Colonic mucosa (tissue), 4 donors: ENCODE measurements around the gene SMPDL3A. TPM values are rescaled to one million over a fixed set of nuclear protein-coding genes. Genes with fewer than 3 reads are reported as not detected.

Source experiments
- DNase-seq: peaks from one replicate; pipeline ENCODE4 v3.0.0-alpha.2; 2020
- H3K27ac ChIP-seq: fragments of 200-600 bp; one replicate; pipeline ENCODE4 v1.8.0; 2021
- H3K27me3 ChIP-seq: fragments of 200-600 bp; one replicate; pipeline ENCODE4 v1.8.0; 2021
- H3K36me3 ChIP-seq: fragments of 200-600 bp; one replicate; pipeline ENCODE4 v1.8.0; 2021
- H3K4me1 ChIP-seq: fragments of 200-600 bp; one replicate; pipeline ENCODE4 v1.8.0; 2021; ENCODE audit warnings: mild to moderate bottlenecking
- H3K4me3 ChIP-seq: fragments of 200-600 bp; one replicate; pipeline ENCODE4 v1.8.0; 2021
- H3K9ac ChIP-seq, 2 donors: one replicate each; pipeline ENCODE4 v1.7.0; 2013; ENCODE audit warnings: control low read depth in 2 of 2, low read depth in 2 of 2, low read length in 2 of 2
- H3K9me3 ChIP-seq: fragments of 200-600 bp; one replicate; pipeline ENCODE4 v1.8.0; 2021
- intact Hi-C: fragments of 100-400 bp; cut with DNase I; formaldehyde crosslinking; loops from one replicate; pipeline ENCODE4 v1.14.1; 2022
- total RNA-seq, 2 donors: library from RNA; stranded (reverse); fragmentation: NEBNext Ultra II Directional in 1 of 2; extraction: Animal tissue kit (Norgen Biotek cat#: 25700) in 1 of 2; gene quantifications; one replicate each; pipeline ENCODE4 v1.2.1, GENCODE V29; 2021
- TF ChIP-seq, protein P1 (sequence below): fragments of 200-600 bp; IDR thresholded peaks from one replicate; pipeline ENCODE4 v1.8.0; 2022; ENCODE audit warnings: antibody characterized with exemption, mild to moderate bottlenecking
- donor health status: healthy.
- donor health status: DM: no; HTN: no; CAD: no.
- donor health status: DM: no; HTN: no; CAD: no.

The SMPDL3A gene
- total RNA-seq, 2 donors from 2014 or later, result 47.5 to 86.5 TPM

- H3K9ac ChIP-seq, result no peak overlapping the region
- H3K4me3 ChIP-seq, result no peak overlapping the region
- H3K27ac ChIP-seq, result no peak overlapping the region
- TF ChIP-seq, protein P1, sequence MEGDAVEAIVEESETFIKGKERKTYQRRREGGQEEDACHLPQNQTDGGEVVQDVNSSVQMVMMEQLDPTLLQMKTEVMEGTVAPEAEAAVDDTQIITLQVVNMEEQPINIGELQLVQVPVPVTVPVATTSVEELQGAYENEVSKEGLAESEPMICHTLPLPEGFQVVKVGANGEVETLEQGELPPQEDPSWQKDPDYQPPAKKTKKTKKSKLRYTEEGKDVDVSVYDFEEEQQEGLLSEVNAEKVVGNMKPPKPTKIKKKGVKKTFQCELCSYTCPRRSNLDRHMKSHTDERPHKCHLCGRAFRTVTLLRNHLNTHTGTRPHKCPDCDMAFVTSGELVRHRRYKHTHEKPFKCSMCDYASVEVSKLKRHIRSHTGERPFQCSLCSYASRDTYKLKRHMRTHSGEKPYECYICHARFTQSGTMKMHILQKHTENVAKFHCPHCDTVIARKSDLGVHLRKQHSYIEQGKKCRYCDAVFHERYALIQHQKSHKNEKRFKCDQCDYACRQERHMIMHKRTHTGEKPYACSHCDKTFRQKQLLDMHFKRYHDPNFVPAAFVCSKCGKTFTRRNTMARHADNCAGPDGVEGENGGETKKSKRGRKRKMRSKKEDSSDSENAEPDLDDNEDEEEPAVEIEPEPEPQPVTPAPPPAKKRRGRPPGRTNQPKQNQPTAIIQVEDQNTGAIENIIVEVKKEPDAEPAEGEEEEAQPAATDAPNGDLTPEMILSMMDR, result no peak
- H3K36me3 ChIP-seq, result no peaks in the 10 kb centered on the region
- intact Hi-C loops, result no loop called here
- DNase-seq, result no peak
- no peaks in the 10 kb centered on the region for H3K27me3 ChIP-seq
- H3K9me3 ChIP-seq, result no peaks in the 10 kb centered on the region
- no peaks in the 10 kb centered on the region for H3K4me1 ChIP-seq
Observed at GRCh38 chr6:122829456-122829855, 40.4 kb downstream of the SMPDL3A start.

DNA sequence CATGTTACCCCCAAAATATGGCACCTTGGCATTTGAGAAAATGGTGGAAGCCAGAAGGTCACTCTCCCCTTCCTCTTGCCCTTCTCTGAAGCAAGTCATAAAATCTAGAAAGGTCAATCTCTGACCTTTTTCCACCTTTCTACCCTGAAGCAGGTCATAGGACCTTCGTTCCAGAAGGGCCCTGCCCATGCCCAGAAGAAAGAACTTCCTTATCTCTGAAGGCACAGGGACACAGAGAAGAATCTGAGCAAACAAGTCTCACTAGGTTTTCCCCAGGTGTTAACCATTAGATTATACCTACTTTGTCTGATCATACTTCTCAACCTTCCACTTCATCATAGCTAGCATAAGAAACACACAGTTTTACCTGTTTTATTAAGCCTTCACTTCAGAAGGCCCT is 42.5 kb downstream of the SMPDL3A start:
- no peaks in the 10 kb centered on the region for H3K27me3 ChIP-seq
- intact Hi-C loops, result no loop called here
- H3K4me3 ChIP-seq, result no peak overlapping the region
- TF ChIP-seq, protein P1, result no peak
- no peak overlapping the region for H3K27ac ChIP-seq
- DNase-seq, result no peak
- no peak overlapping the region for H3K9ac ChIP-seq
- H3K9me3 ChIP-seq, result no peaks in the 10 kb centered on the region
- no peaks in the 10 kb centered on the region for H3K4me1 ChIP-seq
- H3K36me3 ChIP-seq, result no peaks in the 10 kb centered on the region

DNA sequence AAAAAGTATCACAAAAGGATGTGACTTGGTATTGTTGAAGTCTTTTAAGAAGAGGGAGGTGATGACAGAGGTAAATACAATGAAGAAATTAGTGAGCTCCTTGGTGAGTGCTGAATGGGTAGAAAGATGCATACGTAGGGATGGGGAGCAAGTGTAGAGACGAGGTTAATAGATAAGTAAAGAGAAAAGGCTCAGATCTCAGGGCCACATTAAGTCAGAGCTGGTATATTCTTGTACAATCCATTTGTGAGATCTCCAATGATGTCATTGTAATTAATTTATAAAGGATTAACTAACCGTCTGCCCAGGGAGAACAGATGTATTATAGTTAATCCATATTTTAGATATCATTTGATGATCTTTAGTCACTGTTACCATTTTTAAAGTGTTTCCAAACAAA is 43.4 kb downstream of the SMPDL3A start:
- Histone ChIP-seq H3K27me3 (no peaks in the 10 kb centered on the region), H3K4me1 (no peaks in the 10 kb centered on the region), H3K27ac (no peak overlapping the region), H3K9ac (no peak overlapping the region), H3K36me3 (no peaks in the 10 kb centered on the region), H3K4me3 (no peak overlapping the region), H3K9me3 (no peaks in the 10 kb centered on the region)
- TF ChIP-seq, protein P1, result no peak
- DNase-seq, result no peak
- intact Hi-C loops, result no loop called here

DNA sequence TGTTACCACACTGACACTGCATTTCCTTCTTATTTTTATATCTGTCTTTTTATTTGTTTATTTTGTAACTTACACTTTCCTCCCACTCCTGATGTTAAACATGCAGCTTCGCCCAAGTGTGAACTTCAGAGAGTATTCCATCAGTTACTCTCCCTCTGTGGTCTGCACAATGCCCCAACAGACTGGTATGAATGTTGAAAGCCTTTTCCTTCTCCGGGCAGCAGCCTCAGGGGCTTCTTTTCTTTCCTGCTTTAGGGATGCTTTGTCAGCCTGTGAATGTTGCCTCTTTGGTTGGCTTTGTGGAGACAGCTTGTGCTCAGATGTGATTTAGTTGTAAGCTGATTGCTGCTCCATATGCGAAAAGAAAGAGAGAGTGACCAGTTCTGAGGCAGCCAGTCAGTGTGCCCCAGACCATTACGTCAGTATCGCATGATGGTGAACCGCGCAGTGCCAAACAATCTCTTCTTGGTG is 44.0 kb downstream of the SMPDL3A start:
- no peaks in the 10 kb centered on the region for H3K36me3 ChIP-seq
- no peak for DNase-seq
- H3K4me1 ChIP-seq, result no peaks in the 10 kb centered on the region
- intact Hi-C loops, result no loop called here
- TF ChIP-seq, protein P1, result no peak
- H3K4me3 ChIP-seq, result no peak overlapping the region
- no peak overlapping the region for H3K27ac ChIP-seq
- no peaks in the 10 kb centered on the region for H3K9me3 ChIP-seq
- H3K27me3 ChIP-seq, result no peaks in the 10 kb centered on the region
- no peak overlapping the region for H3K9ac ChIP-seq

- no peak overlapping the region for H3K9ac ChIP-seq
- H3K4me3 ChIP-seq, result no peak overlapping the region
- H3K4me1 ChIP-seq, result no peaks in the 10 kb centered on the region
- no peak overlapping the region for H3K27ac ChIP-seq
- no peak for DNase-seq
- no peaks in the 10 kb centered on the region for H3K36me3 ChIP-seq
- H3K9me3 ChIP-seq, result no peaks in the 10 kb centered on the region
- TF ChIP-seq, protein P1, result peak; percentile 40
- intact Hi-C loops, result loop anchor here (5.0 kb wide), 2 partner anchors 91 to 106 kb away; no protein-coding TSS in a partner anchor
- no peaks in the 10 kb centered on the region for H3K27me3 ChIP-seq
Observed at GRCh38 chr6:122838060-122838780, 49.2 kb downstream of the SMPDL3A start.
